ENCODE measurements around the gene ELMOD3.
A peak's percentile ranks its signal among the peaks of the same experiment; 100 is the strongest.
"Not testable (repeated sequence)": the region's sequence is repeated elsewhere in the genome, so short reads cannot be mapped to it uniquely, and the experiment has no call there.

Gene ELMOD3

DNA sequence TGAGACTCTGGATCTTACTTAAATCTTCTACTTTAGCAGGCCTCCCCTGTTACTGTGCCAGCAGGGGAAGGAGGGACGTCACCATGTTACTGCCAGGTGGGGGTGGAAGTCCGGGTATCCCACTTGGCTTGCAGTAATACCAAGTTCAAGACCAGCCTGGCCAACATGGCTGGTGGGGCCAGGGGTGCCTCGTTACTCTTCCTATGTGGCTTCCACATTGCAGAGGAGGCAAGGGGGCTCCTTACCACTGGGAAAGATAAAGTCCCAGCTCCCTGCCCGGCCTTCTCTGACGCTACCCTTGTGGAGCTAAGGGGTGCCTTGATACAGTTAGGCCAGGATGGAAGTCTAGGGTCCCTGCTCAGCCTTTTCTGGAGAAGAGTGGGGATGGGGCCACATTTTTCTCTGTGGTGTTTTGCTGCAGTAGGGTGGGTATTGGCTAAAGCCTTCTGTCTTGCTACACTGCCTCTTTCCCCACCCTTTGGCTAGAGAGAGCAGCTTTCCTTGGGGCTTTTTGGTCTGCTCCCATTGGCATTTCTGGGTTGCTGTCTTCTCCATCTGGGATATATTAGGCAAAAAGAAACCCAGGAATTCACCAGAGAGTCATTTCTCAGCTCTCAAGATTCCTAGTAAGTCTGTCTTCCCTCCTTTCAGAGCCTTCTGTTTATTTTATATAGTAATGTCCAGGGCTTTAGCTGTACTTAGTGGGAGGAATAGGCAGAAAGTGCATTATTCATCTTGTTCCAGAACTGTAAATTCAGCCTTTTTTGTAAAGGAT lies 21.9 kb downstream of the ELMOD3 start:
- DNase-seq (ENCODE audit: low read depth): no peak

DNA sequence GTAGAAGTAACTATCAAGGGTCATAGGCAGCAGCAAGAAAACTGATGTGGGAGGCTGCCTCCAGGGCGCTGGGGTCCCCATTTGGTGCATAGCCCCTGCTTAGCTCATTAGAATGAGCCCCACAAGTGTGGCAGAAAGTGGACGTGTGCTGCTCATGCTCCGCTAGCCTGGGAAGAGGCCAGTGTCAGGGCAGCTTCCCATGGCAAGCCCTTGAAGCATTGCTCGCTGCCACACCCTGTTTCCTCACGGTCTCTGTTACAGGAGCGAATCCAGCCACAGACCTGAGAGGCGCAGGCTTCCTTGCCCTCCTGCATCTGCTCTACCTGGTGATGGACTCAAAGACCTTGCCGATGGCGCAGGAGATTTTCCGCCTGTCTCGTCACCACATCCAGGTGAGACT lies 22.5 kb downstream of the ELMOD3 start:
- no peak for DNase-seq (ENCODE audit: low read depth)

DNA sequence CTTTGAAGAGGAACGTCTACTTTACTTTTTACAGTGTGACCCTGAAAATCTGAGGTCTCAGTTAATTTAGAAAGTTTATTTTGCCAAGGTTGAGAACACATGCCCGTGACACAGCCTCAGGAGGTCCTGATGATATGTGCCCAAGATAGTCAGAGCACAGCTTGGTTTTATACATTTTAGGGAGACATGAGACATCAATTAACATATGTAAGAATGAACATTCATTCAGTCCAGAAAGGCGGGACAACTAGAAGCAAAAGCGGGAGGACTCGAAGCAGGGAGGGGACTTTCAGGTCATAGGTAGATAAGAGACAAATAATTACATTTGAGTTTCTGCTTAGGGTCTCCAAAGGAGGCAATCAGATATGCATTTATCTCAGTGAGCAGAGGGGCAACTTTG lies 23.7 kb downstream of the ELMOD3 start:
- DNase-seq (ENCODE audit: low read depth): no peak

DNA sequence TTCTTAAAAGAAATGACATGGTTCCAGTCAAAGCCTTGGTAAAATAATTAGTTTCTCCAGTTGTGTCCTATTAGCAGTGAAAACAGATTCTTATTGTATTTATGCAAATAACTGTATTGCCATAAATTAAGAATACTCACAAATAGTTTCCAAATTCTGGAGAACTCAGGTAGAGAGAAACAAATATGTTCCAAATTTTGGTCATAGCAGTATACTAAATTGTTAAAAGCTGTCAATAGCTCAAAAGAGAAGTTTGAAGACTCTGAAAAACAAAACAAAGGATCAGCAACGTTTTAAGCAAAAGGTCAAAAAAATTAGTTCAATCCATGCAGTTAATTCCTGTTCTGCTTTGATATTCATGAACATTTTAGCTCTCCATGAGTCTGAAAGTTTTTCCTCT lies 25.5 kb downstream of the ELMOD3 start:
- no peak for DNase-seq (ENCODE audit: low read depth)

DNA sequence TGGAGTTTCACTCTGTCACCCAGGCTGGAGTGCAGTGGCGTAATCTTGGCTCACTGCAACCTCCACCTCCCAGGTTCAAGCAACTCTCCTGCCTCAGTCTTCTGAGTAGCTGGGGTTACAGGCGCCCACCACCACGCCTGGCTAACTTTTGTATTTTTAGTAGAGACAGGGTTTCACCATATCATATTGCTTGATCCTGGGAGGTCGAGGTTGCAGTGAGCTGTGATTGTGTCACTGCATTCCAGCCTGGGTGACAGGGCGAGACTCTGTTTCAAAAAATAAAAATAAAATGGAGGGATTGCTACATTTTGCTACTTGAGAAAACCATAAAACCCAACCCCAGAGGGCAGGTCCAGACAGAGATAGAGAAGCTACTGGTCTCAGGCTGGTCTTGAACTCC lies 28.6 kb downstream of the ELMOD3 start:
- DNase-seq (ENCODE audit: low read depth): not testable (repeated sequence)

DNA sequence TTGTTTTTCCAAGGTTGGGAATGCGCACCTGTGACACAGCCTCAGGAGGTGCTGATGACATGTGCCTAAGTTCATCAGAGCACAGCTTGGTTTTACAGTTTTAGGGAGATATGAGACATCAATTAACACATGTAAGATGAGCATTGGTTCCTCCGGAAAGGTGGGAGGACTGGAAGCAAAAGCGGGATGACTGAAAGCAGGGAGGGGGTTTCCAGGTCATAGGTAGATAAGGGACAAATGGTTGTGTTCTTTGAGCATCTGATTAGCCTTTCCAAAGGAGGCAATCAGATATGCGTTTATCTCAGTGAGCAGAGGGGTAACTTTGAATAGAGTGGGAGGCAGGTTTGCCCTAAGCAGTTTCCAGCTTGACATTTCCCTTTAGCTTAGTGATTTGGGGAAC lies 29.3 kb downstream of the ELMOD3 start:
- no peak for DNase-seq (ENCODE audit: low read depth)

DNA sequence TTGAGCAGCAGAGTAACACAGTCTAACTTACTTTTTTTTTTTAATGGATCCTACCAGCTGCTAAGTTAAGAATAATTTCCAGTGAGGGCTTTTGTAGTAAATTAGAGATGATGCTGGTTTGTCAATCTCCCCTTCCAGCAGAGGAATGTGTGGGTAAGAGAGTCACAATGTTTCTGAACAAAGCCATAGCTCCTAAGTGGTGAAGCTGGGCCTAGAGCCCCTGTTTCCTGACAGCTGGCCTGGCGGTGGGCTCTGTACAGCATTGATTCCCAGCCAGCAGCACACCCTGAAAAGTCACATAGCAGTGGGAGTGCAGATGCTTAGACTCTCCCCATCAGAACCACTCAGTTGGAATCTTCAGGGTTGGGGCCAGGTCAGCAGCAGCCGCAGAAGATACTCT lies 31.2 kb downstream of the ELMOD3 start:
- DNase-seq (ENCODE audit: low read depth): no peak

DNA sequence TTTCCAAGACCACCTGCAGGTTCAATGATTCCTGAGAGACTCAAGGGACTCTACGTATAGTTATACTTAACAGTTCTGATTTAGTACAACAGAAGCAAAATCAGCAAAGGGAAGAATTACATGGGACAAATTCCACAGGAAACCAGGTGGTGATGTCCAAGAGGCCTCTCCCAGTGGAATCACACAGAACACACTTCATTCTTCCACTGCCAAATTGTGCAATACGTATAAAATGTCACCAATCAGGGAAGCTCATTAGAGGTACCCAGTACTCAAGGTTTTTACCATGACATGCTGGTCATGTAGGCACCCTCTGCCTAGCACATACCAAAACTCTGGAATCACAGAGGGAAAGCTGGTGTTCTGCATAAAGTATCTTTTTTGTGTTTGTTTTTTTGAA lies 33.2 kb downstream of the ELMOD3 start:
- DNase-seq (ENCODE audit: low read depth): no peak

DNA sequence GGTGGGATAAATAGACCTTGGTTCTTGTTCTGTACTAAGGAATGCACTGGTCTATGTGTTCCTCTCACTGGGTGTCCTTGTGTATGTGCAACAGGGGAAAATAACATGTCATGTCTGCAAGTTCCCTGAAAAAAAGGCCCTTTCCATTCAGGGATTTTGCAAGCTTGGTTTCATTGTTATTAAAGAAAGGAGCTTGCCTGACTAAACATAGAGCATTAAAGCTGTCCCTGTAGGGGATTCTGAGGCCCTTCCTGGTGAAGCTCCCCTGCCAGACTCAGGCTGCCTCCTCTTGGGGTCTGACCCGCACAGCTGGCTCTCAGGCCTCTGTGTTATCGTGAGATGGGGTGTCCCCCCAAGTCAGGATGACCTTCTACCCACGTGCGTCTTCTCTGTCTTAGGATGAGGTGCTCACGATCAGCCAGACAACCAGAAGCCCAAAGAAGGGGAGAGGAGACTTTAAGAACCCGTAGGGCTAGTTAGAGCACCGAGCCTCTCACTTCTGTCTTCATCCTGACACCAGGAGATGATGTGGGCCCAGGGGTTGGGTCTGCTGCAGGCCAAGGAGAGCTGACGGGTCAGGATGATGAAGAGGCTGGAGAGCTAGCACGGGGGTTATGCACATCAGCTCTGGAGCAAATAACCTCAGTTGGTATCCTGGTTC lies 34.4 kb downstream of the ELMOD3 start:
- no peak for DNase-seq (ENCODE audit: low read depth)

DNA sequence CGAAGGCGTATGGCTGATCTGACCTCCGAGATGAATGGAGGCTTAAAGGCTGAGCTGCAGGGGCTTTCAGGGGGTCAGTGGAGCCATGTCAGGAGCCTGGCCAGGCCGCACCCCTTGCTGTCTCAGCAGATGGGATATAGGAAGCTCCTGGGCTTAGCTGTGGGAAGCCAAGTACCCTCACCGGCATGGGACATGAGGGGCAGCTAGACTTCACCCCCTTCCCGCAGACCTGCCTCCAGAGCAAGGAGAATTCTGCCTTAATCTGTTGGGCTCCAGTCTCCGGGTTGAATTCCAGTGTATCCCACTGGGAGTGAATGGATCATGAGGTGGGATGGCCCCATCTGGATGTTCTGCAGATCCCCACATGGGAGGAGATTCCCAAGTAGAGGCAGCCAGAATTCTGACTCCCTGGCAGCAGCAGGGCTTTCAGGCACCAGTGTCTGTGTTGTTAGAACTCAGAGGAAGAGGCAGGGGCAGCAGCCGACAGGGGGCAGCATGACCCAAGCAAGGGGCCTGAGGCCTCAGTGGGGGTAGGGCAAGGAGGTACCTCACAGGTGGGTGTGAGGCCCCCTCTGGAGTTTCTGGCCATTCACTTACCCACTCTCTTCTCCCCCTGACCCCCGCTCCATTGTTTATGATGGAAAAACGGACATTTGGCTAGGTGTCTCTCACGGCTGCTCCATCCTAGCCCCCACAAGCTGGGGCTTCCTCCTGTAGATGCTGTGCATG lies 36.5 kb downstream of the ELMOD3 start:
- peak; percentile 61 for DNase-seq (ENCODE audit: low read depth)

DNA sequence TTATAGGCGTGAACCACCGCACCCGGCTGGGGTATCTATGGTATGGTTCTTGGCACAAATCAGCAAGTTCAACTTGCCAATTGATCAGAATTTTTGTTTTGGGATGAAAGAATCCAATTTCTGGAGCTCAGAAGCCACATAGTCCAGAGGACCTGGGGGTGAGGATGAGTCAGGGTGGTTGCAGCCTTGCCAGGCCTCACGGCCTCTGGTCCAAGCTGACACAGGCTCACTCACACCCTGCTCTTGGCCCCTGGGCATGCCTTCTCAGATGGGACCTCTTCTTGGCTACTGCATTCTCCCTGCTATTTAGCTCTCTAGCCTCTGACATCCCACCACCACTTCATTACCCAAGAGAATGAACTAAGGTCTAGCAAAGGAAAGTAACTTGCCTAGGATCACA lies 39.3 kb downstream of the ELMOD3 start:
- no peak for DNase-seq (ENCODE audit: low read depth)

DNA sequence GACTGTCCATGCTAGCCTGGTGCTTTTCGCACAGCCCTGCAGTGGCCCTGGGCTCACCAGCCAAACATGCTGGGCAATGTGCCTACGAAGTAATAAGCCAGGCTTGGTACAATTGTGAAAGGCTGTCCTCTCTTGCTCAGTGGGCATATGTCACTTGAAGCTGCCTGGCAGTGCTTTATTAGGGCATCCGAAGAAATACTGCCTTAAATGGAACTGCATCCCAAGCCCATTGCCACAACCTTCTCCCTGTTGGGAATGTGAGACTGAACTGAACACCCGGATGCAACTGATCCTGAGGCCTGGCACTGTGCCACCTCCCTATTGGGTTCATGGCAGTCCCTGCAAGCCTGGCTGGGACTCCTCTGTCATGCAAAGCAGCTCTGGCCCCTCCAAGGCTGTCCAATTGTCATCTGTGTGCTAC lies 39.7 kb downstream of the ELMOD3 start:
- DNase-seq (ENCODE audit: low read depth): no peak

DNA sequence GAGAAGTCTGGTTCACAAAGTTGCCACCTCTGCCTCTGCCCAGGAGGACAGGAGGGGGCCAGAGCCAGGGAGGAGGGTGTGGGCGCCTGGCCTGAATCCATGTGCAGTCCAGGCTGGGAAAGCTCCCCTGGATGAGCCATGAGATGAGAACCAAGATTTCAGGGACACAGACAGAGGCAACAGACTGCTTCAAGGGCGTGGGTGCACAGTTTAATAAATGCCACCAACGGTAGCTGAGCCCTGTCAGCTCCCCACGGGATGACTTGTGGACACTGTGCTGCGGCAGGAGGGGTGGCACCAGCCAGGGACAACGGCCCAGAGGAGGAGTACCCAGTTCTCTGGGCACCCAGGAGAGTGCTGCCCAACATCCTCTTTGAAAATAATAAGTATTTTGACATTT lies 40.4 kb downstream of the ELMOD3 start:
- DNase-seq (ENCODE audit: low read depth): no peak

DNA sequence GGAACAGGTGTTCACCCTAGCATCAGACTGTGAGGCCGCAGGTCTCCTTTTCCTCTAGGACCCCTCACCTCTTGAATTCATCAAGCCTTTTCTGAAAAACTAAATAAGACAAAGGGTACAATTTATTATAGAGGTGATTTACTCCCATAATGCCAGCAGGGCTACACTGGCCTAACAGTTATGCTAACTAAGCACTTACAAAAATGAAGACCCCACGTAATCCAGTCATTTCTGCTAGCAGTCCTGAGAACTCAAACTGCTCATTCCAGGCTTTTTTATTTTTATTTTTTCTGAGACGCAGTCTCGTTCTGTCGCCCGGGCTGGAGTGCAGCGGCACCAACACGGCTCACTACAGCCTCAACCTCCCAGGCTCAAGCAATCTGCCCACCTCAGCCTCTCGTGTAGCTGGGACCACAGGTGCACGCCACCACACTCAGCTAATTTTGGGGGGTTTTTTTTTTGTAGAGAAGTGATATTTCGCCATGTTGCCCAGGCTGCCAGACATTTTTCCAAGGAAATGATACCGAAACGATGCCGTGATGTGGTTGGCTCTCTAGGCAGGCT lies 41.4 kb downstream of the ELMOD3 start:
- DNase-seq (ENCODE audit: low read depth): no peak

DNA sequence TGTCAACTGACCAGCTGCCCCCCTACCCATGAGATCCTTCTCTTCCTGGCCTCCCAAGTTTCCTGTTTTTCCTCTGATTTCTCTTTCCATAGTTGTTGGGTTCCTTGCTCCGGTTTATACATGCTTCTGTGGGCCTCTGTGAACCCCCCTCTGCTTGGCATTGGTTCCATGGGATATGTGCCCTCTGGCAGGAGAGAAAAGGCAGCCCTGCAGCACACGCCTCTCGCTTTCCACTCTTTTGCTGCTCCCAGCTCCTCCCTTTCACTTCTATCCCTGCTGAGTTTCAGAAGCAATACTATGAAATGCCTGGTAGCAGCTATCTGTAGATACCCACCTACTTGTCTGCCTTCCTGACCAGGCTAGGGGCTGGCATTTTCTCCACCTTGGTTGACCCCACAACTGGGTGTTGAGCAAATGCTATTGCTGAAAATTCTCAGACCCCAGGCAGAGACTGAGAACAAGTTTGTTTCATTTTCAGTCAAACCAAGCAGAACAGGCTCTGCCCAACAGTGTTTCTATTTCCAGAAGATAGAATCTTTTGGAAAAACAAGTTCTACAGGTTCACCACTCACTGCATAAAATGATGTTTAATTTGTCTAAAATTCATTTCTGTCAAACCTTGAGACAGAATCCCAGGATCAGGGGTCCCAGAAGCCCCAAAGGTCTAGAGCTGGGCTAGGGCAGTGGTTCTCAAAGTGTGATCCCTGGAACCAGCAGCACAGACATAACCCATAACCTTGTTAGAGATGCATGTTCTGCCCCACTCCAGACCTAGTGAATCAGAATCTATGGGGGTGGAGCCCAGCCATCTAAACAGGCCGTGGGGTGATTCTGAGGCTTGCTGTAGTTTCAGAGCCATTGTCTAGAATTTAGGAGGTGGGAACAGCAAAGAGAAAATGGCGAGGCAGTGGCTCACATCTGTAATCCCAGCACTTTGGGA lies 42.2 kb downstream of the ELMOD3 start:
- no peak for DNase-seq (ENCODE audit: low read depth)

DNA sequence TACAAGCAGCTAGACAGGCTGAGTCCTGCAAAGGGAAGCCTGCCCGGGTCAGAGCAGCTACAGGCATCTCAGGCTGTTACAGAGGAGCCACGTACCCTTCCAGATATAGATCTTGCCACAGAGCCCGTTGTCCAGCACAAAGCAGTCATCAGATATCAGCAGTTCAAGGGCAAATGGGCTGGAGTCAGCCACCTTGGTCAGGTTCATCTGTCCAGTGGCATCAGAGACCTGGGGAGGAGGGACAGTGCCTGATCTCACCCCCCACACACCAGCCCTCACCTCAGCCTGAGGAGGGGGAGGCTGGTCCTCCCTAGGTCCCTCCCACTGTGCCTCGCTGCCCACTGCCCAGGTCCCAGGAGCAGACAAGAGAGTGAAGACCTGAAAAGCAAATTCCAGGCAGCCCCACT lies 43.4 kb downstream of the ELMOD3 start:
- DNase-seq (ENCODE audit: low read depth): no peak

DNA sequence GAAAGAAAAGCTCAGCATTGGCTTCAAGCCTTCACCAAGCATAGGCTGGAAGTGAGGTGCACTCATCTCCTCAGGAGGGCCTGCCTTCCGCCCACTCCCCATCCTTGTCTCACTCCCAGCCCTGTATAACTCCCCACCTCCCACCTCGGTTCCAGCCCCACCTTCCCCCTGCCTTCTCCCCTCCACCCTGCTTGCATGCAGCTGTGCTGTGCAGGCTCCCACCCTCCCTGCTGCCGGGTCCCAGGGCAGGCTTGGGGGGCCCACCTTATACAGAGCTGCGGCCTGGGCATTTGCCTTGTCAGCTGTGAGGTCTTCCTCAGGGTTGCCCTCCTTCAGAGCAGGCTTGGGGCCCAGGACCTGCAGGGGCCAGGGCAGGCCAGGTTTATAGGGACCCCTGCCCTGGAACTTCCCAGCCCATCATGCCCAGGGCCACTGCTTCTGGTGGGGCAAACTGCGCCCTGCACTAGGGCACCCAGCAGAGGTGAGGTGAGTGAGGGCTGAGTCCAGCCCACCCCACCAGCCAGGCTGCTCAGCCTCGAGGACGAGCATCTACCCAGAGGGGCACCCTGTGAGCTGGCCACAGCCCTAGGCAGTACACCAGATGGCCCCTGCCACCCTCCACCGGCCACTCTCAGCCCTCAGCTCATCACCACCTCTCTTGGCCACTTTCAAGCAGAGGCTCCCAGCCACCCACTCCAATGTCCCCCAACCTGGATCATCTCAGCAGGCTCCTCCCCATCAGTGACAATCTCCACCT lies 44.0 kb downstream of the ELMOD3 start:
- DNase-seq (ENCODE audit: low read depth): no peak

DNA sequence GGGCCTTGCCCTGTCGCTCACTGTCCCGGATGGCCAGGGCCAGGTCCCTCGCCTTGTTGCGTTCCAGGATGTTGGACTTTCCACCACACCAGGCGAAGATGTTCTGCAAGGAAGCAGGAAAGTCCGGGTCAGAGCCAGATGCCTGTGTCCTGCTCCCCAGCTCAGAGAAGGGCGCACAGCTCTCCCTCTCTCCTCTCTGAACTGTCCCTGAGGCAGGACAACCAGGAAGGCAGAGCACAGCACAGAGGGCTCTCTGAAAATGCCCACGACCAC lies 44.5 kb downstream of the ELMOD3 start:
- DNase-seq (ENCODE audit: low read depth): no peak

DNA sequence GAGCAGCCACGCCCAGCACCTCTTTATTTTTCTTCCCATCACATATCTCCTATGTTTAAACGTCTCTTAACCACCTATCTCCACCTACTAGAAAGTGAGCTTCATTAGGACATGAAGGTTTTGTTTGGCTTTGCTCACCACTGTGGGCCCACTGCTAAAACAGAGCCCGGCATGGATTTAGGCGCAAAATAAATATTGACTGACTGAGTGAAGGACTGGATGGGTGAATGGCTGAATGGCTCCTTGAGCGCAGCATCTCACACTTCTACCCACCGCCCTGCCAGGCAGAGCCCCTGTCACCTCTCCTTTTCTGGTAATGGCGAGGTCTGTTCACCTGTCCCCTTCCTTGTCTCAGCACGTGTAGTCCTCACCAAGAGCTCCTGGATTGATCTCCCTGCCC lies 45.5 kb downstream of the ELMOD3 start:
- DNase-seq (ENCODE audit: low read depth): no peak

DNA sequence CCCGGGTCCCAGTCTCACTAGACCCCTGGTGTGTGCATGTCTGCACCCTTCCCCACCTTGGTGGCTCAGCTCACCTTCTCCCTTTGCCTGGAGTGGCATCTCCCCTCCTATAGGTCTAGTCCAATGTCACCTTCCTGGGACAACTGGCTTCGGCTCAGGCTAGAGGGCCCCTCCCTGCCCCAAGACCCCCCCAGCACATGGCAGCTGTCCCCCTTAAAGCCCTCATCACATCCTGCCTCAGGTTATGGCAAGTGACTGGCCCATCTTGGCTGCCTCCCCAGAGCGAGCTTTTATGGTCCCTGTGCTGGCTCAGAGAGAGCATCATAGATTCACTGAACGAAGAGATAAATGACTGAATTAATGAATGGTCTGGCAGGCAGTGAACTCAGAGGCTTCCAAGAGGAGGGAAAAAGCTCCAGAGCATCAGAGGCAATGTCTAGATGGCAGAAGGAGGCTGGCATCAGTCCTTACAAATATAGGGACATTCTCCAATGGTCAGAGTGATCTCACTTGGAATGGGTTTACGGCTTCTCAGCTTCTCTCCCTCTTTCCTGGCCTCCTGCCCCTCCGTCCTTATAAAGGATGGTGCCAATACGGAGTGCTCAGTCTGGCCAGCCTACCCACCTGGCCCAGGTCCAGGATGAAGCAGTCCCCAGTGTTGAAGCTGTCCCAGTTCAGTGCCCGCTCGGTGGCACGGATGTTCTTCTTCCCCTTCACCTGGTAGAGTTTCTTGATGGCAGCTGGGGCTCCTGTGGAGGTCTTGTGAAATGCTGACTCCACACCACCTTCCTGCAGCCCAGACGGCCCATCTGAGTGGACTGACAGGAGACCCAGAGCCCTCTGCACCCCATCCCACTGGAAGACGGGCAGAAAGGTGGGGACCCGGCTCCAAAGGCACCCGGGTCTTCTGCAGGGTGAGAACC lies 46.2 kb downstream of the ELMOD3 start:
- DNase-seq (ENCODE audit: low read depth): no peak
